Nephron (organoid): ENCODE data around the gene OR4D10.
"Not testable (repeated sequence)": the region's sequence is repeated elsewhere in the genome, so short reads cannot be mapped to it uniquely, and the experiment has no call there.

ENCODE experiments used
- H3K27ac Mint-ChIP-seq, 3 experiments: 2 replicates each; pipeline ENCODE4 v1.8.0; 2020; ENCODE audit warnings: mixed read lengths in 3 of 3, mild to moderate bottlenecking in 2 of 3, moderate library complexity in 1 of 3
- H3K27me3 Mint-ChIP-seq: 2 replicates; pipeline ENCODE4 v1.8.0; 2021; ENCODE audit warnings: low read depth, mild to moderate bottlenecking, moderate library complexity, mixed read lengths
- H3K36me3 Mint-ChIP-seq: 2 replicates; pipeline ENCODE4 v1.8.0; 2020; ENCODE audit warnings: low read depth, mixed read lengths
- H3K4me1 Mint-ChIP-seq: 2 replicates; pipeline ENCODE4 v1.8.0; 2020; ENCODE audit warnings: mixed read lengths
- H3K4me3 Mint-ChIP-seq, 3 experiments: 2 replicates each; pipeline ENCODE4 v1.8.0; 2020; ENCODE audit warnings: mild to moderate bottlenecking in 3 of 3, mixed read lengths in 3 of 3, moderate library complexity in 2 of 3
- H3K9me3 Mint-ChIP-seq: 2 replicates; pipeline ENCODE4 v1.8.0; 2020; ENCODE audit warnings: mixed read lengths
- TF ChIP-seq, protein P1 (sequence below), 3 experiments: fragments of 200-600 bp; sonication (generic); IDR thresholded peaks; one replicate each; pipeline ENCODE4 v1.5.0; 2021; ENCODE audit warnings: antibody characterized with exemption in 3 of 3; ENCODE audit not compliant: unreplicated experiment in 3 of 3

OR4D10 gene

DNA sequence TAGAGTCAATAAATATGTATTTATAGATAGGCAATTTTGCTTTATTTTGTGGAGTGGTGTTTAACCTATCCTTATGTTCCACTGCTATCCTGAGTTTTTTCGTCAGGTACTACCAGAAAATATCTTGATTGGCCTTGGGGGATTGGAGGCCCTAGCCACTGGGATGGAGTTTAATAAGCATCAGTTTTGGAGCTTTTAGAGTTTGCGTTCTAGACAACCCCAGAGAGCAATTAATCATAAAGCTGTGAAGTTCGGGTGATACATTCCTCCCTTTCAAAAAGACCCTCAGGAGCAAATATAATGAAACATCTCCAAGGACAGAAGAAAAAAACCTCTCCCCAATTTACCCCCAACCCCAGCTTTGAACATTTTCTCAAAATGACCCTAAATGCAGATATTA, 36.9 kb upstream of the OR4D10 start, which contains the start of gene OR5A1:
OR5A1 (plus strand) TSS at position 301 of the 400 bp plus-strand sequence. CDS start 6,700 bp downstream, outside the sequence.
- Mint-ChIP-seq H3K27me3 (peaks cover 3% of the 10 kb centered on the region), H3K36me3 (no peaks in the 10 kb centered on the region), H3K4me1 (no peaks in the 10 kb centered on the region), H3K27ac (no peak within 1 kb of the TSS), H3K4me3 (no peak within 1 kb of the TSS), H3K9me3 (no peaks in the 10 kb centered on the region)
- TF ChIP-seq, protein P1, sequence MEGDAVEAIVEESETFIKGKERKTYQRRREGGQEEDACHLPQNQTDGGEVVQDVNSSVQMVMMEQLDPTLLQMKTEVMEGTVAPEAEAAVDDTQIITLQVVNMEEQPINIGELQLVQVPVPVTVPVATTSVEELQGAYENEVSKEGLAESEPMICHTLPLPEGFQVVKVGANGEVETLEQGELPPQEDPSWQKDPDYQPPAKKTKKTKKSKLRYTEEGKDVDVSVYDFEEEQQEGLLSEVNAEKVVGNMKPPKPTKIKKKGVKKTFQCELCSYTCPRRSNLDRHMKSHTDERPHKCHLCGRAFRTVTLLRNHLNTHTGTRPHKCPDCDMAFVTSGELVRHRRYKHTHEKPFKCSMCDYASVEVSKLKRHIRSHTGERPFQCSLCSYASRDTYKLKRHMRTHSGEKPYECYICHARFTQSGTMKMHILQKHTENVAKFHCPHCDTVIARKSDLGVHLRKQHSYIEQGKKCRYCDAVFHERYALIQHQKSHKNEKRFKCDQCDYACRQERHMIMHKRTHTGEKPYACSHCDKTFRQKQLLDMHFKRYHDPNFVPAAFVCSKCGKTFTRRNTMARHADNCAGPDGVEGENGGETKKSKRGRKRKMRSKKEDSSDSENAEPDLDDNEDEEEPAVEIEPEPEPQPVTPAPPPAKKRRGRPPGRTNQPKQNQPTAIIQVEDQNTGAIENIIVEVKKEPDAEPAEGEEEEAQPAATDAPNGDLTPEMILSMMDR (IDR thresholded peaks at IDR 0.05; ENCODE audit: unreplicated experiment in 3 of 3), result no peak

DNA sequence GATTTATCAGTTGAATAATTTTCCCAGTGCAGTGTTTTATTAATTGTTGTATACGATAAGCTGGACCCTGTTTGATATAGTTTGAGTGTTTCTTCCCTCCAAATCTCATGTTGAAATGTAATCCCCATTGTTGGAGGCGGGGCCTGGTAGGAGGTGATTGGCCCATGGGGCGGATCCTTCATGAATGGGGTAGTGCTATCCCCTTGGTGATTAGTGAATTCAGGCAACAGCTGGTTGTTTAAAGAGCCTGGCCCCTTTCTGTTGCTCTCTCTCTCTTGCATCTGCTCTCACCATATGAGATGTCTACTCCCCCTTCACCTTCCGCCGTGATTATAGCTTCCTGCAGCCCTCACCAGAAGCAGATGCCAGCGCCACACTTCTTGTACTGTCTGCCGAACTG, 35.3 kb upstream of the OR4D10 start:
- no peaks in the 10 kb centered on the region for H3K4me1 Mint-ChIP-seq
- H3K4me3 Mint-ChIP-seq, result no peak overlapping the region
- no peak overlapping the region for H3K27ac Mint-ChIP-seq
- H3K9me3 Mint-ChIP-seq, result peaks cover 3% of the 10 kb centered on the region
- TF ChIP-seq, protein P1 (IDR thresholded peaks at IDR 0.05; ENCODE audit: unreplicated experiment in 3 of 3), result no peak
- peaks cover 3% of the 10 kb centered on the region for H3K27me3 Mint-ChIP-seq
- H3K36me3 Mint-ChIP-seq, result no peaks in the 10 kb centered on the region

DNA sequence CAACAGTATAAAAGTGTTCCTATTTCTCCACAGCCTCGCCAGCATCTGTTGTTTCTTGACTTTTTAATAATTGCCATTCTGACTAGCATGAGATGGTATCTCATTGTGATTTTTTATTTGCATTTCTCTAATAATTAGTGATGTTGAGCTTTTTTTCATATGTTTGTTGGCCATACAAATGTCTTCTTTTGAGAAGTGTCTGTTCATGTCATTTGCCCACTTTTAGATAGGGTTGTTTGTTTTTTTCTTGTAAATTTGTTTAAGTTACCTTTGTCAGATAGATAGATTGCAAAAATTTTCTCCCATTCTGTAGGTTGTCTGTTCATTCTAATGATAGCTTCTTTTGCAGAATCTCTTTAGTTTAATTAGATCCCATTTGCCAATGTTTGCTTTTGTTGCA, 27.5 kb upstream of the OR4D10 start:
- not testable (repeated sequence) for H3K4me3 Mint-ChIP-seq, H3K36me3 Mint-ChIP-seq, H3K27me3 Mint-ChIP-seq, H3K4me1 Mint-ChIP-seq, H3K27ac Mint-ChIP-seq
- H3K9me3 Mint-ChIP-seq, result peaks cover 17% of the 10 kb centered on the region

- Mint-ChIP-seq H3K9me3 (peaks cover 14% of the 10 kb centered on the region), H3K27ac (no peak overlapping the region), H3K36me3 (no peaks in the 10 kb centered on the region), H3K4me1 (no peaks in the 10 kb centered on the region), H3K4me3 (no peak overlapping the region), H3K27me3 (no peaks in the 10 kb centered on the region)
- TF ChIP-seq, protein P1 (IDR thresholded peaks at IDR 0.05; ENCODE audit: unreplicated experiment in 3 of 3), result no peak
These were observed 24.6 kb upstream of the OR4D10 start for GRCh38 chr11:59448484-59448883.

- Mint-ChIP-seq H3K27ac (no peak within 1 kb of the TSS), H3K9me3 (no peaks in the 10 kb centered on the region), H3K36me3 (no peaks in the 10 kb centered on the region), H3K4me3 (no peak within 1 kb of the TSS), H3K27me3 (no peaks in the 10 kb centered on the region), H3K4me1 (no peaks in the 10 kb centered on the region)
- TF ChIP-seq, protein P1 (IDR thresholded peaks at IDR 0.05; ENCODE audit: unreplicated experiment in 3 of 3), result no peak
These were observed 16.5 kb upstream of the OR4D10 start, which contains the start of gene OR4D6 for GRCh38 chr11:59456661-59457060. OR4D6 (plus strand) TSS chr11:59456961; CDS start chr11:59456961, 0 bp downstream.

GRCh38 chr11:59459916-59460315, 13.2 kb upstream of the OR4D10 start:
- TF ChIP-seq, protein P1 (IDR thresholded peaks at IDR 0.05; ENCODE audit: unreplicated experiment in 3 of 3), result no peak
- no peak overlapping the region for H3K27ac Mint-ChIP-seq
- no peaks in the 10 kb centered on the region for H3K9me3 Mint-ChIP-seq
- H3K4me1 Mint-ChIP-seq, result peaks cover 11% of the 10 kb centered on the region
- H3K36me3 Mint-ChIP-seq, result no peaks in the 10 kb centered on the region
- H3K27me3 Mint-ChIP-seq, result no peaks in the 10 kb centered on the region
- H3K4me3 Mint-ChIP-seq, result no peak overlapping the region
